ENCODE results near the gene DRC7. TPM values are rescaled to one million over a fixed set of nuclear protein-coding genes. Genes with fewer than 3 reads are reported as not detected.
A peak's percentile ranks its signal among the peaks of the same experiment; 100 is the strongest.
"Not testable (repeated sequence)": the region's sequence is repeated elsewhere in the genome, so short reads cannot be mapped to it uniquely, and the experiment has no call there.

The DRC7 gene
- total RNA-seq, 4 donors from 2014 or later: 0.22 to 7.1 TPM; not detected in 2

GRCh38 chr16:57775661-57776469 lies 81.3 kb downstream of the DRC7 start:
- Histone ChIP-seq H3K9me3 (no peaks in the 10 kb centered on the region), H3K36me3 (peaks cover 7 to 10% of the 10 kb centered on the region in 2 donors), H3K4me1 (peaks cover 13 to 23% of the 10 kb centered on the region in 2 donors), H3K27ac (peak overlapping the region; percentile 37 to 86 (median 72)), H3K27me3 (no peaks in the 10 kb centered on the region), H3K4me3 (replicated peaks in 1 of 3) (no peak overlapping the region)
- peak in 3 of 6 experiments; percentile 25 to 40 (median 30) for TF ChIP-seq CTCF (IDR thresholded peaks at IDR 0.05)
- TF ChIP-seq POLR2A (IDR thresholded peaks at IDR 0.05): no peak
- DNase-seq: peak in 1 of 2 donors; percentile 55
- intact Hi-C loops (cut with DNase I): no loop called here
- 69 to 86% methylated on average over 10 to 17 of the region's 23 CpGs for WGBS, 2 donors

DNA sequence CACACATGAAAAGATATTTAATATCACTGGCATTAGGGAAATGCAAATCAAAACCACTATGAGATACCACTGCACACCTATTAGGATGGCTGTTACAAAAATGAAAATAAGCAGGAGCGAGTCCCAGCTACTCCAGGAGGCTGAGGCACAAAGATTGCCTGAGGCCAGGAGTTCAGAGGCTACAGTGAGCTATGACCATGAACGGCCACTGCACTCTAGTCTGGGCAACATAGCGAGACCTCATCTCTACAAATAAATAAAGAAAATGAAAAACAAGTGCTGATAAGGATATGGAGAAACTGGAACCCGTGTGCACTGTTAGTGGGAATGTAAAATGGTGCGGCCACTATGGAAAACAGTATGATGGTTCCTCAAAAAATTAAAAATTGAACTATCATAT lies 84.1 kb downstream of the DRC7 start:
- 93% methylated on average over 5 of the region's 5 CpGs for WGBS, 2 donors
- Histone ChIP-seq H3K4me1 (peaks cover 12 to 36% of the 10 kb centered on the region in 2 donors), H3K36me3 (peaks cover 0 to 4% of the 10 kb centered on the region in 2 donors)

GRCh38 chr16:57779836-57780235 lies 85.2 kb downstream of the DRC7 start:
- H3K36me3 ChIP-seq; H3K27me3 ChIP-seq; DNase-seq; H3K4me3 ChIP-seq (replicated peaks in 1 of 3); H3K27ac ChIP-seq; H3K9me3 ChIP-seq; intact Hi-C loops (cut with DNase I): not testable (repeated sequence)
- H3K4me1 ChIP-seq: peaks cover 9 to 24% of the 10 kb centered on the region in 2 donors
- 79 to 88% methylated on average over 5 of the region's 5 CpGs for WGBS, 2 donors

More for the DNA sequence above, 84.1 kb downstream of the DRC7 start:
- no peak for DNase-seq
- H3K27me3 ChIP-seq: no peaks in the 10 kb centered on the region
- H3K9me3 ChIP-seq: no peaks in the 10 kb centered on the region
- intact Hi-C loops (cut with DNase I): no loop called here
- no peak overlapping the region for H3K27ac ChIP-seq
- TF ChIP-seq CTCF (IDR thresholded peaks at IDR 0.05) (no peak), POLR2A (IDR thresholded peaks at IDR 0.05) (no peak)
- no peak overlapping the region for H3K4me3 ChIP-seq (replicated peaks in 1 of 3)

DNA sequence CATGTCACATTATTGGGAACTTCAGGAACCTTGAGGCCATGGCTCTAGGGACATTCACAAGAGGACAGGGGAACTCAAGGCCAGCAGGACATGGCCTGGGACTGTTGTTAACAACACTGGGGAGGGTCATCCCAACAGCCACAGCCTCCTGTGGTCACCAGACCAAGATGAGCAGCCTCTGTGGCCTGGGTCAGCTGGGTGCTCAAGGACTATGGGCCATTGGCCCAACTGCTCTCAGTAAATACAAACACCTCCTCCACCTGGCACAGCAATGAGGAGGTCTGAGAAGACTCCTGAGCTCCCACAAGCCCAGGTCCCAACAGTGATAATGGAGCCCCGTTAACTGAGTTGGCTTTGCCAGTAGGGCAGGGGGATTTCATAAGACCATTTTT lies 86.7 kb downstream of the DRC7 start:
- Histone ChIP-seq H3K27me3 (no peaks in the 10 kb centered on the region), H3K36me3 (peaks cover 15 to 16% of the 10 kb centered on the region in 2 donors), H3K4me3 (replicated peaks in 1 of 3) (no peak overlapping the region), H3K4me1 (peaks cover 4 to 21% of the 10 kb centered on the region in 2 donors), H3K27ac (peak overlapping the region in 2 of 3 donors; percentile 63 to 67), H3K9me3 (no peaks in the 10 kb centered on the region)
- WGBS, 2 donors: 57 to 71% methylated on average over 1 of the region's 1 CpG
- DNase-seq: peak; percentile 46 to 52
- TF ChIP-seq CTCF (IDR thresholded peaks at IDR 0.05): no peak
- TF ChIP-seq POLR2A (IDR thresholded peaks at IDR 0.05): no peak
- intact Hi-C loops (cut with DNase I): no loop called here

Small RNAs within 50 kb of the gene (microRNA-seq; reads per million reads assigned to microRNA genes)
- gene MIR6772: not detected

Small RNAs within 50 kb of the gene (small RNA-seq; reads per million reads assigned to genes)
- not detected for gene MIR6772

Other genes starting within 250 kb of the DRC7 start
- 10 to 100 TPM; 29.2 to 41.2 (median 35.5) TPM for gene CIAPIN1, start 247.4 kb upstream of the DRC7 start, total RNA-seq
- 100 to 1,000 TPM in 1 of 4 donors, 10 to 100 TPM in 3; 41.8 to 112 (median 76.1) TPM for gene COQ9, start 247.3 kb upstream of the DRC7 start, total RNA-seq
- gene POLR2C, start 232.1 kb upstream of the DRC7 start, total RNA-seq: 100 to 1,000 TPM; 126 to 212 (median 174) TPM
- gene DOK4, start 208.3 kb upstream of the DRC7 start, total RNA-seq: 10 to 100 TPM in 2 of 4 donors, 1 to 10 TPM in 2; 9.1 to 27.3 (median 13.3) TPM
- gene CCDC102A, start 158.2 kb upstream of the DRC7 start, total RNA-seq: 10 to 100 TPM; 13.1 to 34.9 (median 18.9) TPM
- under 1 TPM; 0.22 to 0.63 (median 0.33) TPM for gene ADGRG5, start 152.2 kb upstream of the DRC7 start, total RNA-seq
- gene ADGRG1, start 66.2 kb upstream of the DRC7 start, total RNA-seq: 100 to 1,000 TPM; 120 to 295 (median 239) TPM
- 10 to 100 TPM in 2 of 4 donors, 1 to 10 TPM in 2; 3.8 to 14.2 (median 8.2) TPM for gene ADGRG3, start 26.5 kb upstream of the DRC7 start, total RNA-seq
- gene KATNB1, start 41.0 kb downstream of the DRC7 start, total RNA-seq: 10 to 100 TPM; 11.4 to 27.6 (median 26.1) TPM
- gene KIFC3, start 107.7 kb downstream of the DRC7 start, total RNA-seq: 100 to 1,000 TPM in 3 of 4 donors, 10 to 100 TPM in 1; 88.8 to 153 (median 132) TPM

Data from thyroid gland (tissue), 4 donors.